K562 (cell line): ENCODE data around the gene COG2. TPM values are rescaled to one million over a fixed set of nuclear protein-coding genes. Genes with fewer than 3 reads are reported as not detected.

Source experiments
- ATAC-seq: fragments of 200-7000 bp; cut with Tn5 transposase; 3 replicates; pipeline ENCODE4 v1.9.1; 2020; ENCODE audit warnings: moderate library complexity
- BruUV-seq: library from RNA; stranded (reverse); fragments of 400-500 nt; replicated peaks from 2 replicates; lab custom pipeline; 2021; lab: Mats Ljungman, UMichigan
- CTCF ChIA-PET: fragments of 300-600 bp; formaldehyde crosslinking; extraction: SDS; loops from one replicate; lab custom pipeline; 2021; ENCODE audit warnings: low intra/inter-chr PET ratio; lab: Yijun Ruan, JAX
- POLR2A ChIA-PET: fragments of 300-600, 350-650 bp; sonication (Branson Sonifier 250); formaldehyde crosslinking; extraction: SDS; loops from one replicate; lab custom pipeline; 2021; ENCODE audit warnings: antibody characterized with exemption, inconsistent platforms; lab: Yijun Ruan, JAX
- DNase-seq, 4 experiments: peaks; one replicate each; pipeline versions ENCODE4 v3.0.0 to v3.0.0-alpha.2; 2011 to 2018; ENCODE audit warnings: low spot score in 3 of 4, mixed read lengths in 3 of 4; ENCODE audit errors: extremely low read depth in 1 of 4
- FAIRE-seq: peaks from 2 replicates; lab custom pipeline; 2011; peaks lifted over from hg19 to GRCh38; lab: Jason Lieb, UNC
- H2AFZ ChIP-seq: 2 replicates; pipeline ENCODE4 v1.6.0; 2011; ENCODE audit warnings: low read depth, low read length, control low read depth, inconsistent platforms
- H3K27ac ChIP-seq: fragments of 200-600 bp; 3 replicates; pipeline ENCODE4 v1.8.0; 2011; ENCODE audit warnings: low read depth, mild to moderate bottlenecking, control low read depth, inconsistent platforms, low read length, moderate library complexity, mixed read lengths; ENCODE audit errors: extremely low read depth
- H3K27me3 ChIP-seq, 2 experiments: fragments of 300-600 bp in 1 of 2; 2 replicates in 1 of 2; 3 replicates in 1 of 2; pipeline versions ENCODE4 v1.6.0 to v1.8.0; 2011; ENCODE audit warnings: inconsistent platforms in 2 of 2, low read length in 2 of 2, mild to moderate bottlenecking in 1 of 2, mixed read lengths in 1 of 2, moderate library complexity in 1 of 2; ENCODE audit not compliant: control insufficient read depth in 2 of 2, insufficient read depth in 2 of 2
- H3K36me3 ChIP-seq: fragments of 300-600 bp; 3 replicates; pipeline ENCODE4 v1.8.0; 2011; ENCODE audit warnings: mild to moderate bottlenecking, low read length, inconsistent platforms; ENCODE audit not compliant: control insufficient read depth, insufficient read depth
- H3K4me1 ChIP-seq, 2 experiments: fragments of 200-600 bp in 1 of 2; replicated peaks in 1 of 2; 2 replicates in 1 of 2; 3 replicates in 1 of 2; pipeline versions ENCODE4 v1.5.1 to v1.8.0; 2011; ENCODE audit warnings: inconsistent platforms in 2 of 2, low read length in 2 of 2, mild to moderate bottlenecking in 1 of 2, mixed read lengths in 1 of 2, moderate library complexity in 1 of 2; ENCODE audit not compliant: control insufficient read depth in 2 of 2, insufficient read depth in 2 of 2
- H3K4me2 ChIP-seq: 2 replicates; pipeline ENCODE4 v1.6.1; 2011; ENCODE audit warnings: low read length, control low read depth, inconsistent platforms, mixed read lengths; ENCODE audit not compliant: insufficient read depth
- H3K4me3 ChIP-seq: fragments of 200-600 bp; sonication (generic), shearing (Covaris generic); 2 replicates; pipeline ENCODE4 v1.5.1; 2016; ENCODE audit warnings: control low read depth, inconsistent platforms
- H3K79me2 ChIP-seq: fragments of 200-600 bp; 3 replicates; pipeline ENCODE4 v1.8.0; 2011; ENCODE audit warnings: low read length, inconsistent platforms; ENCODE audit not compliant: control insufficient read depth, insufficient read depth
- H3K9ac ChIP-seq, 2 experiments: 2 replicates each; pipeline versions ENCODE4 v1.6.0 to v1.6.1; 2011; ENCODE audit warnings: low read depth in 2 of 2, low read length in 2 of 2, control low read depth in 1 of 2, inconsistent platforms in 1 of 2, mild to moderate bottlenecking in 1 of 2, mixed read lengths in 1 of 2; ENCODE audit not compliant: insufficient read depth in 1 of 2
- H3K9me1 ChIP-seq: one replicate; pipeline ENCODE4 v1.6.0; 2011; ENCODE audit warnings: inconsistent platforms, mild to moderate bottlenecking, low read length, moderate library complexity; ENCODE audit not compliant: control insufficient read depth, insufficient read depth
- H3K9me3 ChIP-seq: replicated peaks from 2 replicates; pipeline ENCODE4 v1.5.1; 2011; ENCODE audit warnings: low read depth, low read length, inconsistent platforms; ENCODE audit not compliant: control insufficient read depth, insufficient read depth
- H4K20me1 ChIP-seq: replicated peaks from 2 replicates; pipeline ENCODE4 v1.6.1; 2011; ENCODE audit warnings: low read length, inconsistent platforms, mixed read lengths; ENCODE audit not compliant: control insufficient read depth, insufficient read depth
- CBFA2T3 ChIP-seq: fragments of 450-650 bp; IDR thresholded peaks from 2 replicates; pipeline ENCODE4 v1.6.1; 2017
- CC2D1A ChIP-seq: fragments of 450-650 bp; IDR thresholded peaks from 2 replicates; pipeline ENCODE4 v1.6.1; 2017; ENCODE audit warnings: mild to moderate bottlenecking
- ESRRA ChIP-seq: fragments of 450-650 bp; IDR thresholded peaks from 2 replicates; pipeline ENCODE4 v1.6.1; 2014; ENCODE audit warnings: low read depth, mild to moderate bottlenecking, moderate library complexity, borderline replicate concordance
- GTF2A2 ChIP-seq: IDR thresholded peaks from 2 replicates; pipeline ENCODE4 v1.6.1; 2016; ENCODE audit warnings: mild to moderate bottlenecking, missing genetic modification characterization, missing compliant biosample characterization
- MAFK ChIP-seq: IDR thresholded peaks from 2 replicates; pipeline ENCODE4 v1.6.1; 2011; ENCODE audit warnings: low read length, improper control_type of control experiment
- RBM25 ChIP-seq: fragments of 200-400 bp; formaldehyde crosslinking; IDR thresholded peaks from 2 replicates; pipeline ENCODE4 v1.6.1; 2018; ENCODE audit warnings: low read length, low read depth, moderate library complexity; ENCODE audit not compliant: severe bottlenecking
- SRSF7 ChIP-seq: fragments of 200-400 bp; formaldehyde crosslinking; optimal IDR thresholded peaks from 2 replicates; pipeline ENCODE3; 2017; ENCODE audit warnings: mild to moderate bottlenecking, low read depth, low read length
- ZBTB17 ChIP-seq: fragments of 450-650 bp; formaldehyde crosslinking; IDR thresholded peaks from 2 replicates; pipeline ENCODE4 v1.4.0; 2020; ENCODE audit warnings: mild to moderate bottlenecking
- ZNF184 ChIP-seq: sonication (generic); formaldehyde crosslinking; IDR thresholded peaks from 2 replicates; pipeline ENCODE4 v1.5.0; 2020; ENCODE audit warnings: missing genetic modification reagents
- ZNF197 ChIP-seq: fragments of 200-800 bp; sonication (Bioruptor generic); IDR thresholded peaks from 2 replicates; pipeline ENCODE4 v1.6.1; 2016; ENCODE audit warnings: low read depth, missing genetic modification characterization, missing compliant biosample characterization
- ZNF316 ChIP-seq: fragments of 450-650 bp; IDR thresholded peaks from 2 replicates; pipeline ENCODE4 v1.6.1; 2016
- WGBS: fragments of 100-300 bp; shearing (Covaris generic); methylation state at CpG from one replicate; pipeline ENCODE4 v1.1.6; 2016; ENCODE audit warnings: low coverage, mixed read lengths; ENCODE audit not compliant: insufficient coverage; ENCODE audit errors: missing lambda C conversion rate; 5-methylcytosine and 5-hydroxymethylcytosine counted together
- in situ Hi-C: fragments of 300-500 bp; cut with MboI; formaldehyde crosslinking; loops from 4 replicates; pipeline ENCODE4 v1.15.0; 2018; ENCODE audit warnings: inconsistent platforms, mixed read lengths
- intact Hi-C: fragments of 100-400 bp; cut with micrococcal nuclease; formaldehyde crosslinking; loops from 2 replicates; pipeline ENCODE4 v1.14.2; 2022
- polyA plus RNA-seq, 8 experiments: library from polyadenylated mRNA; depleted of rRNA in 4 of 8; stranded (reverse) in 5 of 8; unstranded in 3 of 8; fragments of >200 nt; fragmentation: Nextera tagmentation in 2 of 8; fragmentation: Illumina TruSeq in 1 of 8; extraction: Ambion mirVana in 2 of 8; extraction: Trizol in 1 of 8; gene quantifications; 2 replicates each; pipeline versions ENCODE4 v1.2.1 to v1.2.3, GENCODE V29; 2011 to 2014; ENCODE audit warnings: inconsistent platforms in 1 of 8, missing spikeins in 1 of 8
- total RNA-seq, 7 experiments: library from RNA; depleted of rRNA in 6 of 7; stranded (reverse); fragments of >200 nt in 6 of 7; fragmentation: Illumina TruSeq in 2 of 7; extraction: Trizol in 2 of 7; gene quantifications; 2 replicates each; pipeline versions ENCODE4 v1.2.1 to v1.2.3, GENCODE V29; 2011 to 2021; ENCODE audit warnings: low replicate concordance in 1 of 7
- TF ChIP-seq, protein P1 (sequence below): IDR thresholded peaks from 3 replicates; pipeline ENCODE4 v1.6.1; 2011; ENCODE audit warnings: borderline replicate concordance, mild to moderate bottlenecking, moderate library complexity; ENCODE audit not compliant: insufficient read length; ENCODE audit errors: extremely low read depth

The COG2 gene
- total and polyA plus RNA-seq, 9 of the 15 experiments (the other 6 are each of a cell fraction or from before 2014, with no cell fraction given) = 22.0 to 51.7 (median 33.3) TPM

DNA sequence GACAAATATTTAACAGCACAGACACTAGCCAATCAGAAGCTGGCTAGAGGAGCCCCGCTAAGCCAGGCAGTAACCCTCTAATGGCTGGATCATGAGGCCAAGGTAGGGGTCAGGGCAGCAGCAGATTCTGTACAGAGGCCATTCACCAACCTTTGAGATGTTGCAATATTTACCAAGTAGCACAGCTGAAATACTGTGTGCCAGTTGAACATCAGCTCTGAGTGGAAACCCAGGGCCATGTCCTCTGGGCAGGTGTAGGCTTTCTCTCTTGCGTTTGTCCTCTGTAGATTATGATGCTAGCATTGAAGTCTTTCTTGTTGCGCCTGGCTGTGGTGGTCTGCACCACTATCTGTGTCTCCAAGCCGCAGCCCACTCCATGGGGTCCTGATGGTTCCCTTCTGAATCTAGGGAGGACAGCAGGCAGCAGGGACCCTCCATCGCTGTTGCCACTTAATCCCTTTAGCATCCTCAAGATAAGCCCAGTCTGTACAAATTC, 2.5 kb upstream of the COG2 start:
- H3K36me3 ChIP-seq = no peaks in the 10 kb centered on the region; the same call in 2 of the 3 replicates
- ATAC-seq = no peak
- H4K20me1 ChIP-seq = peaks cover 16% of the 10 kb centered on the region
- H3K9me1 ChIP-seq = no peaks in the 10 kb centered on the region
- TF ChIP-seq CC2D1A = no peak
- no peak for TF ChIP-seq RBM25
- no peak for TF ChIP-seq ESRRA
- TF ChIP-seq ZBTB17 (CRISPR knock-in tag) = no peak
- no peak for TF ChIP-seq SRSF7
- no peak for TF ChIP-seq GTF2A2 (tag)
- TF ChIP-seq, protein P1, sequence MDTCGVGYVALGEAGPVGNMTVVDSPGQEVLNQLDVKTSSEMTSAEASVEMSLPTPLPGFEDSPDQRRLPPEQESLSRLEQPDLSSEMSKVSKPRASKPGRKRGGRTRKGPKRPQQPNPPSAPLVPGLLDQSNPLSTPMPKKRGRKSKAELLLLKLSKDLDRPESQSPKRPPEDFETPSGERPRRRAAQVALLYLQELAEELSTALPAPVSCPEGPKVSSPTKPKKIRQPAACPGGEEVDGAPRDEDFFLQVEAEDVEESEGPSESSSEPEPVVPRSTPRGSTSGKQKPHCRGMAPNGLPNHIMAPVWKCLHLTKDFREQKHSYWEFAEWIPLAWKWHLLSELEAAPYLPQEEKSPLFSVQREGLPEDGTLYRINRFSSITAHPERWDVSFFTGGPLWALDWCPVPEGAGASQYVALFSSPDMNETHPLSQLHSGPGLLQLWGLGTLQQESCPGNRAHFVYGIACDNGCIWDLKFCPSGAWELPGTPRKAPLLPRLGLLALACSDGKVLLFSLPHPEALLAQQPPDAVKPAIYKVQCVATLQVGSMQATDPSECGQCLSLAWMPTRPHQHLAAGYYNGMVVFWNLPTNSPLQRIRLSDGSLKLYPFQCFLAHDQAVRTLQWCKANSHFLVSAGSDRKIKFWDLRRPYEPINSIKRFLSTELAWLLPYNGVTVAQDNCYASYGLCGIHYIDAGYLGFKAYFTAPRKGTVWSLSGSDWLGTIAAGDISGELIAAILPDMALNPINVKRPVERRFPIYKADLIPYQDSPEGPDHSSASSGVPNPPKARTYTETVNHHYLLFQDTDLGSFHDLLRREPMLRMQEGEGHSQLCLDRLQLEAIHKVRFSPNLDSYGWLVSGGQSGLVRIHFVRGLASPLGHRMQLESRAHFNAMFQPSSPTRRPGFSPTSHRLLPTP = no peak
- TF ChIP-seq MAFK = no peak
- TF ChIP-seq ZNF197 (CRISPR knock-in tag) = no peak
- no peak for TF ChIP-seq CBFA2T3
- TF ChIP-seq ZNF316 = no peak
- TF ChIP-seq ZNF184 (CRISPR knock-in tag) = no peak
- no peak overlapping the region for H3K4me2 ChIP-seq
- in situ Hi-C loops = no loop called here
- WGBS = 4% methylated on average over 5 of the region's 5 CpGs
- no peak overlapping the region for H3K4me3 ChIP-seq
- H3K79me2 ChIP-seq = peaks cover 24% of the 10 kb centered on the region
- no peaks in the 10 kb centered on the region for H3K9me3 ChIP-seq
- ChIA-PET POLR2A (no interaction called here), CTCF (no interaction called here)
- FAIRE-seq = no peak
- no TSS peak for BruUV-seq
- intact Hi-C loops = loop anchor here (10.0 kb wide), 1 partner anchor 225 kb away; the partner anchor contains the start of gene C1orf198
- H3K27ac ChIP-seq = no peak overlapping the region
- no peak overlapping the region for H3K9ac ChIP-seq
- H2AFZ ChIP-seq = no peak overlapping the region
- no peak for DNase-seq
- peaks cover 4 to 20% of the 10 kb centered on the region in 2 experiments for H3K27me3 ChIP-seq
- peaks cover 9 to 22% of the 10 kb centered on the region in 2 experiments; a peak in 4 of 5 replicates for H3K4me1 ChIP-seq
